ENCODE results near the gene SEC24B. TPM values are rescaled to one million over a fixed set of nuclear protein-coding genes. Genes with fewer than 3 reads are reported as not detected.
A peak's percentile ranks its signal among the peaks of the same experiment; 100 is the strongest.

SEC24B gene
- polyA plus RNA-seq (2013, experiment 1 of 2), result 26.9 TPM
- polyA plus RNA-seq (2013, experiment 2 of 2), result 26.3 TPM

- peak within 1 kb of the TSS; percentile 82 for H3K27ac ChIP-seq (ENCODE audit: low read length, poor library complexity, severe bottlenecking)
- H2BK5ac ChIP-seq (ENCODE audit: low read depth, low read length, poor library complexity, severe bottlenecking), result peak within 1 kb of the TSS; percentile 75
- H3K4me2 ChIP-seq (ENCODE audit: low read length, poor library complexity, severe bottlenecking), result peak within 1 kb of the TSS; percentile 71
- under 1% methylated on average over 50 of the region's 87 CpGs for WGBS
- H4K91ac ChIP-seq (ENCODE audit: low read length), result peak within 1 kb of the TSS; percentile 96
- H4K8ac ChIP-seq (ENCODE audit: low read length), result peak within 1 kb of the TSS; percentile 99
- H3K9ac ChIP-seq (ENCODE audit: low read length), result peak within 1 kb of the TSS; percentile 96
- H3K14ac ChIP-seq (ENCODE audit: low read length in 2 of 2), result peak within 1 kb of the TSS in 1 of 2 experiments; percentile 63
- H3K4me1 ChIP-seq (ENCODE audit: control insufficient read depth, insufficient read depth, low read depth, low read length), result peaks cover 5% of the 10 kb centered on the region
- no peak within 1 kb of the TSS for H2AK5ac ChIP-seq (ENCODE audit: low read length, severe bottlenecking)
- H3K18ac ChIP-seq (ENCODE audit: low read depth in 1 of 2, low read length in 2 of 2), result peak within 1 kb of the TSS; percentile 90 to 96
- DNase-seq, result peak; percentile 85
- peak within 1 kb of the TSS in 1 of 2 experiments; percentile 79 for H3K23ac ChIP-seq (ENCODE audit: low read length in 2 of 2)
- H3K4ac ChIP-seq (ENCODE audit: low read depth in 1 of 2, low read length in 2 of 2), result peak within 1 kb of the TSS; percentile 66 to 79
- no peaks in the 10 kb centered on the region for H3K27me3 ChIP-seq (ENCODE audit: control insufficient read depth in 1 of 2, insufficient read depth in 1 of 2, low read length in 2 of 2)
- no peaks in the 10 kb centered on the region for H3K9me3 ChIP-seq (ENCODE audit: control insufficient read depth, low read length)
- peak within 1 kb of the TSS; percentile 97 for H2BK120ac ChIP-seq (ENCODE audit: low read depth, low read length)
- H2AFZ ChIP-seq (ENCODE audit: low read depth, low read length), result peak within 1 kb of the TSS; percentile 16
- H2BK15ac ChIP-seq (ENCODE audit: low read depth, poor library complexity, severe bottlenecking), result peak within 1 kb of the TSS; percentile 99
- no peak within 1 kb of the TSS for H2BK12ac ChIP-seq (ENCODE audit: low read length in 2 of 2)
- H3K4me3 ChIP-seq (ENCODE audit: insufficient read depth in 1 of 2, low read depth in 1 of 2, low read length in 2 of 2), result peak within 1 kb of the TSS; percentile 65 to 98
- H3K36me3 ChIP-seq (ENCODE audit: control insufficient read depth in 1 of 2, insufficient read depth in 2 of 2, low read depth in 1 of 2, low read length in 2 of 2), result peaks cover 3 to 11% of the 10 kb centered on the region in 2 experiments
- peaks cover 10% of the 10 kb centered on the region for H3K79me1 ChIP-seq (replicated peaks; ENCODE audit: low read length, poor library complexity, severe bottlenecking)
Measured at GRCh38 chr4:109433205-109434006, at the start of gene SEC24B. Gene SEC24B, plus strand, starts transcription at chr4:109433815. Its CDS starts 55 bp downstream, at chr4:109433870.

DNA sequence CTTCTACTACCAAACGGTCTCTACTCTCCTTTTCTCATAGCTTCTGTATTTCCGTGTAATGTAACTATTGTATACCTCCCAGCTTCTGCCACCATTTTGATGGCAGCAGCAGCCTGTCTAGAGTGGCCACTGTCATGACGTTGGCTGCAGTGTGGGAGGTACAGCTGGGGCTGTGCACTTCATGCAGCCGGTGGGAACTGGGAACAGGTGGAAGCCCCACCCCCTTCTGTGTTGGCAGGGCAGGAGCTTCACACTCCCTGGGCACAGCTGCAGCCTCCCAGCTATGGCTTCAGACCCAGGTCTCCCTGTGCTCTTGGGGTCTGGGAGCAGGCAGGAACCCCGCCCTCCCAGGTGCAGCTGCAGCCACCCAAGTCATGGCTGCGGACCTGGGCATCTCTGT is 49.8 kb upstream of the SEC24B start:
- Histone ChIP-seq H3K9me3 (ENCODE audit: control insufficient read depth, low read length) (no peaks in the 10 kb centered on the region), H2BK120ac (ENCODE audit: low read depth, low read length) (no peak overlapping the region), H3K9ac (ENCODE audit: low read length) (no peak overlapping the region), H4K91ac (ENCODE audit: low read length) (peak overlapping the region; percentile 59), H2AK5ac (ENCODE audit: low read length, severe bottlenecking) (no peak overlapping the region), H3K79me1 (replicated peaks; ENCODE audit: low read length, poor library complexity, severe bottlenecking) (no peaks in the 10 kb centered on the region), H3K36me3 (ENCODE audit: control insufficient read depth in 1 of 2, insufficient read depth in 2 of 2, low read depth in 1 of 2, low read length in 2 of 2) (no peaks in the 10 kb centered on the region), H3K18ac (ENCODE audit: low read depth in 1 of 2, low read length in 2 of 2) (no peak overlapping the region), H2BK15ac (ENCODE audit: low read depth, poor library complexity, severe bottlenecking) (no peak overlapping the region), H4K8ac (ENCODE audit: low read length) (no peak overlapping the region), H2AFZ (ENCODE audit: low read depth, low read length) (no peak overlapping the region), H3K4me3 (ENCODE audit: insufficient read depth in 1 of 2, low read depth in 1 of 2, low read length in 2 of 2) (peak overlapping the region in 1 of 2 experiments; percentile 9), H2BK5ac (ENCODE audit: low read depth, low read length, poor library complexity, severe bottlenecking) (no peak overlapping the region), H3K23ac (ENCODE audit: low read length in 2 of 2) (no peak overlapping the region), H3K4me2 (ENCODE audit: low read length, poor library complexity, severe bottlenecking) (no peak overlapping the region), H3K4ac (ENCODE audit: low read depth in 1 of 2, low read length in 2 of 2) (no peak overlapping the region), H3K27ac (ENCODE audit: low read length, poor library complexity, severe bottlenecking) (no peak overlapping the region), H3K27me3 (ENCODE audit: control insufficient read depth in 1 of 2, insufficient read depth in 1 of 2, low read length in 2 of 2) (peaks cover 4 to 6% of the 10 kb centered on the region in 2 experiments), H3K4me1 (ENCODE audit: control insufficient read depth, insufficient read depth, low read depth, low read length) (no peaks in the 10 kb centered on the region), H2BK12ac (ENCODE audit: low read length in 2 of 2) (no peak overlapping the region), H3K14ac (ENCODE audit: low read length in 2 of 2) (no peak overlapping the region)
- no peak for DNase-seq
- WGBS, result 94% methylated on average over 6 of the region's 6 CpGs

GRCh38 chr4:109385260-109385659 is 48.4 kb upstream of the SEC24B start:
- Histone ChIP-seq H2BK15ac (ENCODE audit: low read depth, poor library complexity, severe bottlenecking) (no peak overlapping the region), H3K4ac (ENCODE audit: low read depth in 1 of 2, low read length in 2 of 2) (no peak overlapping the region)
- WGBS, result 96% methylated on average over 5 of the region's 5 CpGs

GRCh38 chr4:109389369-109390114 is 44.1 kb upstream of the SEC24B start:
- H3K36me3 ChIP-seq (ENCODE audit: control insufficient read depth in 1 of 2, insufficient read depth in 2 of 2, low read depth in 1 of 2, low read length in 2 of 2), result no peaks in the 10 kb centered on the region
- no peak overlapping the region for H3K9ac ChIP-seq (ENCODE audit: low read length)
- H2BK120ac ChIP-seq (ENCODE audit: low read depth, low read length), result no peak overlapping the region
- DNase-seq, result peak; percentile 26
- no peak overlapping the region for H3K4me3 ChIP-seq (ENCODE audit: insufficient read depth in 1 of 2, low read depth in 1 of 2, low read length in 2 of 2)
- no peak overlapping the region for H3K14ac ChIP-seq (ENCODE audit: low read length in 2 of 2)
- 37% methylated on average over 7 of the region's 7 CpGs for WGBS
- H3K18ac ChIP-seq (ENCODE audit: low read depth in 1 of 2, low read length in 2 of 2), result peak overlapping the region in 1 of 2 experiments; percentile 78
- H3K4me2 ChIP-seq (ENCODE audit: low read length, poor library complexity, severe bottlenecking), result no peak overlapping the region
- peaks cover 1% of the 10 kb centered on the region for H3K4me1 ChIP-seq (ENCODE audit: control insufficient read depth, insufficient read depth, low read depth, low read length)
- H3K27ac ChIP-seq (ENCODE audit: low read length, poor library complexity, severe bottlenecking), result no peak overlapping the region
- H2BK5ac ChIP-seq (ENCODE audit: low read depth, low read length, poor library complexity, severe bottlenecking), result no peak overlapping the region
- H3K23ac ChIP-seq (ENCODE audit: low read length in 2 of 2), result peak overlapping the region in 1 of 2 experiments; percentile 26
- H4K91ac ChIP-seq (ENCODE audit: low read length), result no peak overlapping the region
- no peaks in the 10 kb centered on the region for H3K79me1 ChIP-seq (replicated peaks; ENCODE audit: low read length, poor library complexity, severe bottlenecking)
- H4K8ac ChIP-seq (ENCODE audit: low read length), result no peak overlapping the region
- H2BK15ac ChIP-seq (ENCODE audit: low read depth, poor library complexity, severe bottlenecking), result no peak overlapping the region
- peaks cover 0 to 3% of the 10 kb centered on the region in 2 experiments for H3K27me3 ChIP-seq (ENCODE audit: control insufficient read depth in 1 of 2, insufficient read depth in 1 of 2, low read length in 2 of 2)
- H2AK5ac ChIP-seq (ENCODE audit: low read length, severe bottlenecking), result no peak overlapping the region
- H2AFZ ChIP-seq (ENCODE audit: low read depth, low read length), result no peak overlapping the region
- H3K9me3 ChIP-seq (ENCODE audit: control insufficient read depth, low read length), result no peaks in the 10 kb centered on the region
- peak overlapping the region in 1 of 2 experiments; percentile 63 for H3K4ac ChIP-seq (ENCODE audit: low read depth in 1 of 2, low read length in 2 of 2)
- H2BK12ac ChIP-seq (ENCODE audit: low read length in 2 of 2), result no peak overlapping the region

More at GRCh38 chr4:109385260-109385659, 48.4 kb upstream of the SEC24B start:
- Histone ChIP-seq H3K14ac (ENCODE audit: low read length in 2 of 2) (no peak overlapping the region), H3K4me2 (ENCODE audit: low read length, poor library complexity, severe bottlenecking) (no peak overlapping the region), H4K91ac (ENCODE audit: low read length) (peak overlapping the region; percentile 47), H3K27me3 (ENCODE audit: control insufficient read depth in 1 of 2, insufficient read depth in 1 of 2, low read length in 2 of 2) (peaks cover 0 to 3% of the 10 kb centered on the region in 2 experiments), H3K9me3 (ENCODE audit: control insufficient read depth, low read length) (no peaks in the 10 kb centered on the region), H2AK5ac (ENCODE audit: low read length, severe bottlenecking) (no peak overlapping the region), H3K4me3 (ENCODE audit: insufficient read depth in 1 of 2, low read depth in 1 of 2, low read length in 2 of 2) (no peak overlapping the region), H4K8ac (ENCODE audit: low read length) (peak overlapping the region; percentile 51), H3K18ac (ENCODE audit: low read depth in 1 of 2, low read length in 2 of 2) (peak overlapping the region in 1 of 2 experiments; percentile 26), H2BK120ac (ENCODE audit: low read depth, low read length) (no peak overlapping the region), H3K9ac (ENCODE audit: low read length) (no peak overlapping the region), H2BK5ac (ENCODE audit: low read depth, low read length, poor library complexity, severe bottlenecking) (no peak overlapping the region), H2BK12ac (ENCODE audit: low read length in 2 of 2) (peak overlapping the region in 1 of 2 experiments; percentile 10), H3K79me1 (replicated peaks; ENCODE audit: low read length, poor library complexity, severe bottlenecking) (no peaks in the 10 kb centered on the region), H2AFZ (ENCODE audit: low read depth, low read length) (no peak overlapping the region), H3K36me3 (ENCODE audit: control insufficient read depth in 1 of 2, insufficient read depth in 2 of 2, low read depth in 1 of 2, low read length in 2 of 2) (no peaks in the 10 kb centered on the region), H3K23ac (ENCODE audit: low read length in 2 of 2) (no peak overlapping the region), H3K27ac (ENCODE audit: low read length, poor library complexity, severe bottlenecking) (no peak overlapping the region), H3K4me1 (ENCODE audit: control insufficient read depth, insufficient read depth, low read depth, low read length) (no peaks in the 10 kb centered on the region)
- DNase-seq, result no peak

All from mesenchymal stem cell (in vitro differentiated cells and primary cell).